HEK293 (cell line): ENCODE data around the gene HGF.

Experiments
- CTCF ChIA-PET: fragments of 350-600 bp; formaldehyde crosslinking; extraction: SDS; loops from one replicate; lab custom pipeline; 2021; ENCODE audit warnings: antibody characterized with exemption; lab: Yijun Ruan, JAX
- POLR2A ChIA-PET: fragments of 300-600 bp; formaldehyde crosslinking; extraction: SDS; loops from one replicate; lab custom pipeline; 2020; ENCODE audit warnings: antibody characterized with exemption, inconsistent platforms; lab: Yijun Ruan, JAX
- H3K27ac ChIP-seq: fragments of 200-500 bp; sonication (Bioruptor generic); 2 replicates; pipeline ENCODE4 v1.5.1; 2014; ENCODE audit warnings: low read depth, low read length, control low read depth, inconsistent platforms; ENCODE audit errors: extremely low read depth
- H3K36me3 ChIP-seq, 2 experiments: fragments of 200-500 bp in 1 of 2; sonication (Bioruptor generic) in 1 of 2; 1 replicate in 1 of 2; 2 replicates in 1 of 2; pipeline ENCODE4 v1.5.1; 2014 to 2017; ENCODE audit warnings: inconsistent platforms in 2 of 2, low read length in 2 of 2; ENCODE audit not compliant: control insufficient read depth in 2 of 2, insufficient read depth in 1 of 2
- H3K4me1 ChIP-seq: fragments of 200-500 bp; sonication (Bioruptor generic); 2 replicates; pipeline ENCODE4 v1.5.1; 2014; ENCODE audit warnings: mild to moderate bottlenecking, low read length, inconsistent platforms; ENCODE audit not compliant: control insufficient read depth, insufficient read depth
- H3K4me3 ChIP-seq: 2 replicates; pipeline ENCODE4 v1.5.1; 2011; ENCODE audit warnings: low read depth, mild to moderate bottlenecking, control low read depth, low read length, moderate library complexity
- H3K9me3 ChIP-seq: fragments of 200-500 bp; sonication (Bioruptor generic); 2 replicates; pipeline ENCODE4 v1.5.1; 2014; ENCODE audit warnings: low read depth, low read length, inconsistent platforms; ENCODE audit not compliant: control insufficient read depth, insufficient read depth
- SCRT2 ChIP-seq: fragments of 450-650 bp; formaldehyde crosslinking; IDR thresholded peaks from 2 replicates; pipeline ENCODE4 v1.5.1; 2016; ENCODE audit warnings: missing biosample characterization, missing genetic modification characterization
- SP3 ChIP-seq: fragments of 450-650 bp; formaldehyde crosslinking; IDR thresholded peaks from 2 replicates; pipeline ENCODE4 v1.5.1; 2016; ENCODE audit warnings: missing biosample characterization, missing genetic modification characterization
- ZBTB26 ChIP-seq: fragments of 450-650 bp; formaldehyde crosslinking; optimal IDR thresholded peaks from 2 replicates; pipeline ENCODE3; 2016; ENCODE audit warnings: missing biosample characterization, mild to moderate bottlenecking, missing genetic modification characterization
- ZBTB7A ChIP-seq: fragments of 450-650 bp; formaldehyde crosslinking; IDR thresholded peaks from 2 replicates; pipeline ENCODE4 v1.5.1; 2016; ENCODE audit warnings: low read depth, missing biosample characterization, missing genetic modification characterization
- ZBTB8A ChIP-seq: fragments of 450-650 bp; formaldehyde crosslinking; IDR thresholded peaks from 2 replicates; pipeline ENCODE4 v1.5.1; 2016; ENCODE audit warnings: missing biosample characterization, missing genetic modification characterization
- ZNF114 ChIP-seq: fragments of 450-650 bp; formaldehyde crosslinking; IDR thresholded peaks from 2 replicates; pipeline ENCODE4 v1.5.0; 2017; ENCODE audit warnings: missing biosample characterization, missing genetic modification characterization
- ZNF146 ChIP-seq: fragments of 450-650 bp; formaldehyde crosslinking; IDR thresholded peaks from 2 replicates; pipeline ENCODE4 v1.5.1; 2016; ENCODE audit warnings: missing biosample characterization, missing genetic modification characterization
- ZNF211 ChIP-seq: fragments of 450-650 bp; formaldehyde crosslinking; IDR thresholded peaks from 2 replicates; pipeline ENCODE4 v1.5.1; 2016; ENCODE audit warnings: low read depth, missing biosample characterization, missing genetic modification characterization
- ZNF335 ChIP-seq: fragments of 450-650 bp; formaldehyde crosslinking; conservative IDR thresholded peaks from 2 replicates; pipeline ENCODE4 v1.5.1; 2016; ENCODE audit warnings: missing biosample characterization, missing genetic modification characterization
- ZNF37A ChIP-seq: fragments of 450-650 bp; IDR thresholded peaks from 2 replicates; pipeline ENCODE4 v1.5.1; 2018; ENCODE audit warnings: missing biosample characterization, missing genetic modification characterization
- ZNF529 ChIP-seq: fragments of 450-650 bp; formaldehyde crosslinking; IDR thresholded peaks from 2 replicates; pipeline ENCODE4 v1.5.1; 2017; ENCODE audit warnings: missing genetic modification characterization, missing biosample characterization; ENCODE audit not compliant: insufficient replicate concordance
- ZNF530 ChIP-seq: fragments of 450-650 bp; formaldehyde crosslinking; IDR thresholded peaks from 2 replicates; pipeline ENCODE4 v1.5.1; 2016; ENCODE audit warnings: low read depth, missing biosample characterization, missing genetic modification characterization
- ZNF677 ChIP-seq: fragments of 450-650 bp; IDR thresholded peaks from 2 replicates; pipeline ENCODE4 v1.5.0; 2018; ENCODE audit warnings: missing biosample characterization, mild to moderate bottlenecking, missing genetic modification characterization, moderate library complexity
- ZNF704 ChIP-seq: fragments of 450-650 bp; formaldehyde crosslinking; IDR thresholded peaks from 2 replicates; pipeline ENCODE4 v1.5.1; 2016; ENCODE audit warnings: missing biosample characterization, missing genetic modification characterization
- ZNF777 ChIP-seq: fragments of 450-650 bp; formaldehyde crosslinking; IDR thresholded peaks from 2 replicates; pipeline ENCODE4 v1.5.1; 2017; ENCODE audit warnings: missing biosample characterization, missing genetic modification characterization, borderline replicate concordance
- ZNF843 ChIP-seq: fragments of 450-650 bp; formaldehyde crosslinking; IDR thresholded peaks from 2 replicates; pipeline ENCODE4 v1.5.1; 2016; ENCODE audit warnings: missing biosample characterization, missing genetic modification characterization
- ZSCAN23 ChIP-seq: fragments of 450-650 bp; formaldehyde crosslinking; IDR thresholded peaks from 2 replicates; pipeline ENCODE4 v1.5.1; 2016; ENCODE audit warnings: missing biosample characterization, missing genetic modification characterization
- TF ChIP-seq, protein P1 (sequence below): fragments of 450-650 bp; formaldehyde crosslinking; IDR thresholded peaks from 2 replicates; pipeline ENCODE4 v1.5.1; 2017; ENCODE audit warnings: missing biosample characterization, missing genetic modification characterization
- TF ChIP-seq, protein P2 (sequence below): fragments of 450-650 bp; formaldehyde crosslinking; IDR thresholded peaks from 2 replicates; pipeline ENCODE4 v1.5.1; 2016; ENCODE audit warnings: missing biosample characterization, missing genetic modification characterization, low read depth

The HGF gene

GRCh38 chr7:81770728-81771223 lies 929 bp upstream of the HGF start (continued):
- TF ChIP-seq, protein P1, sequence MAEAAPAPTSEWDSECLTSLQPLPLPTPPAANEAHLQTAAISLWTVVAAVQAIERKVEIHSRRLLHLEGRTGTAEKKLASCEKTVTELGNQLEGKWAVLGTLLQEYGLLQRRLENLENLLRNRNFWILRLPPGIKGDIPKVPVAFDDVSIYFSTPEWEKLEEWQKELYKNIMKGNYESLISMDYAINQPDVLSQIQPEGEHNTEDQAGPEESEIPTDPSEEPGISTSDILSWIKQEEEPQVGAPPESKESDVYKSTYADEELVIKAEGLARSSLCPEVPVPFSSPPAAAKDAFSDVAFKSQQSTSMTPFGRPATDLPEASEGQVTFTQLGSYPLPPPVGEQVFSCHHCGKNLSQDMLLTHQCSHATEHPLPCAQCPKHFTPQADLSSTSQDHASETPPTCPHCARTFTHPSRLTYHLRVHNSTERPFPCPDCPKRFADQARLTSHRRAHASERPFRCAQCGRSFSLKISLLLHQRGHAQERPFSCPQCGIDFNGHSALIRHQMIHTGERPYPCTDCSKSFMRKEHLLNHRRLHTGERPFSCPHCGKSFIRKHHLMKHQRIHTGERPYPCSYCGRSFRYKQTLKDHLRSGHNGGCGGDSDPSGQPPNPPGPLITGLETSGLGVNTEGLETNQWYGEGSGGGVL (tag by site-specific recombination) = no peak
- TF ChIP-seq ZSCAN23 (tag by site-specific recombination) = no peak
- no peak for TF ChIP-seq SCRT2
- no peak for TF ChIP-seq ZNF777 (tag by site-specific recombination)
- TF ChIP-seq ZNF211 (tag by site-specific recombination) = no peak

DNA sequence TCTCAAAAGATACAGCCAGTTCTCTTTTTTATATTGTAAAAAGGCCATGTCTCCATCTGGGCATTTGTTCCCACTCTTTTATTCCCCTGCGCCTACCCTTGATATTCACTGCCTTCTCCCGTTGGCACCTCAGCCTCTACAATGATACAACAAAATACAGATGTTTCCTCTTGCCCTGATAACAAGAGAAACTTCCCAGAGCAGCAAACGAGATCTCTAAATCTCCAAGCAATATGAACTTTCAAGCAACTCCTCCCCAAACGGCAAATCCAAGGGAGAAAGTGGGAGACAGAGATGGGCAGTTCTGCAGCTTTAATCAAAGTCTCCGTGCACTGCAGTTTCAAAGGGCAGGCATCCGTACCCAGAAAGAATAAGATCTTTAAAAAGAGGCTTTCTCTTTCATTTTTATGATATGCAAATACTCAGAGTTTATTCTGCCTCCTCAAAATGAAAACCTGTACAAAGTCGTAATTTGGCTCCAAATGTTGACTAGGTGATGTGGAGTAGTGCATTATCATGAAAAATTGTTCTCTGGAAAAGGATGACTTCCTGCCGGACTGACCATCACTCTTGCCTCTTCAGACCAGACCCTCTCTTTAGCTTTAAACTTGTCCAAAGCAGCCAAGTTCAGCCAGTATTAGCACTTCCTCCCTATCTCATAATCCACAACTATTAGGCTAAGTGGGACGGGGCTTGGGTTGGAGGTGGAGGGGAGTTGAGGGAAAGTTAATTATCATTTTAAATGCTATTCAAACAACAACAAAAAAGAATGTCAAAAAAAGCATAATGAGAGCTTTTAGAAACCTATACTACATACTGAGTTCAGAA lies 682 bp downstream of the HGF start:
- no peak overlapping the region for H3K27ac ChIP-seq
- H3K9me3 ChIP-seq = no peaks in the 10 kb centered on the region
- no peaks in the 10 kb centered on the region for H3K4me1 ChIP-seq
- CTCF ChIA-PET = interaction anchor here (0.7 kb wide), 1 partner anchor 836 kb away, joined by 5 read pairs; no protein-coding TSS in a partner anchor
- TF ChIP-seq ZNF530 (tag by site-specific recombination) (no peak), ZNF843 (tag by site-specific recombination) (no peak), ZNF529 (tag by site-specific recombination) (no peak), ZNF146 (tag by site-specific recombination) (no peak), ZBTB8A (no peak), ZNF37A (tag by site-specific recombination) (no peak), SP3 (tag by site-specific recombination) (no peak), ZNF114 (tag by site-specific recombination) (no peak), ZBTB7A (tag by site-specific recombination) (no peak), ZBTB26 (tag by site-specific recombination) (no peak), ZNF335 (no peak), ZNF704 (tag by site-specific recombination) (no peak), ZNF677 (tag by site-specific recombination) (no peak)
- TF ChIP-seq, protein P2, sequence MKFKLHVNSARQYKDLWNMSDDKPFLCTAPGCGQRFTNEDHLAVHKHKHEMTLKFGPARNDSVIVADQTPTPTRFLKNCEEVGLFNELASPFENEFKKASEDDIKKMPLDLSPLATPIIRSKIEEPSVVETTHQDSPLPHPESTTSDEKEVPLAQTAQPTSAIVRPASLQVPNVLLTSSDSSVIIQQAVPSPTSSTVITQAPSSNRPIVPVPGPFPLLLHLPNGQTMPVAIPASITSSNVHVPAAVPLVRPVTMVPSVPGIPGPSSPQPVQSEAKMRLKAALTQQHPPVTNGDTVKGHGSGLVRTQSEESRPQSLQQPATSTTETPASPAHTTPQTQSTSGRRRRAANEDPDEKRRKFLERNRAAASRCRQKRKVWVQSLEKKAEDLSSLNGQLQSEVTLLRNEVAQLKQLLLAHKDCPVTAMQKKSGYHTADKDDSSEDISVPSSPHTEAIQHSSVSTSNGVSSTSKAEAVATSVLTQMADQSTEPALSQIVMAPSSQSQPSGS = no peak
- POLR2A ChIA-PET = no interaction called here
- H3K36me3 ChIP-seq = no peaks in the 10 kb centered on the region
- no peak overlapping the region for H3K4me3 ChIP-seq
